GM18858 (cell line): Measurements from ENCODE around the gene ATP9A.
"Not testable (repeated sequence)": the region's sequence is repeated elsewhere in the genome, so short reads cannot be mapped to it uniquely, and the experiment has no call there.

Source experiments
- ATAC-seq: cut with Tn5 transposase; IDR thresholded peaks from one replicate; pipeline ENCODE4 v1.9.1; 2021; ENCODE audit not compliant: unreplicated experiment

Gene ATP9A

GRCh38 chr20:51583499-51583898, 184.7 kb downstream of the ATP9A start:
- no peak for ATAC-seq

DNA sequence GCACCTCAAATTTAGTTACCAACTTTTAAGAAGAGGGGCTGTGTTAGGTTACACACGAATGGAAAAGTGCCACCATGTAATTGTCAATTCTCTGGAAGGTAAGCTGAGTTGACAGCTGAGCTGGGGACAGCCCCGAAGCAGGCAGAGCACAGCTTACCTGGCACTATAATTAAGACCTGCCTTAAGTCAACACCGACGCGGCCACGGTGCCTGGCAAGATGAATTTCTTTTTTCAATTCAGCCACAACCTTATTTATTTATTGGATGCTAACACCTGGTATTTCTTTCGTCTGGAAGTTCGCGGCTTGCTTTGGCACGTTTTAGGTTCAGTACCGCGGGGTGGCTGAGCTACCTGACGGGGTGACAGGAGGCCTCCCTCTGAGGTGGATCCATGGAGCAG, 185.1 kb downstream of the ATP9A start:
- no peak for ATAC-seq

DNA sequence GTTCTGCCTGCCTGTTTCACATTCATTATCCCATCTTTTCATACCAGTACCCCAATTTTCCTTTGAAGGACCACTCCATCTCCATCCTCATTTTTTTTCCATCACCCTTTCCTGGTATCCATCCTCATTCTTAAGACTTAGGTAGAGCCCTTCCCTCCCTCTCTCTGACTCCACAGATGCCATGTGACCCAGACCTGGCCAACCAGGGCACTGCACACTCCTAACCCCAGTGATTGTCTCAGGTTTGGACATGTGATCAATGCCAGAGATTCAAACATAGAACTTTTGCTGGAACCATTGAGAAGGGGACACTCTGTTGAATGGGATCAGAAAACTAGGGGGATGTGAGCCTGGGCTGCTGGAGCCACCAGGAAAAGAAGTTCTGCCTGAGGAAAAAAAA, 186.6 kb downstream of the ATP9A start:
- no peak for ATAC-seq

DNA sequence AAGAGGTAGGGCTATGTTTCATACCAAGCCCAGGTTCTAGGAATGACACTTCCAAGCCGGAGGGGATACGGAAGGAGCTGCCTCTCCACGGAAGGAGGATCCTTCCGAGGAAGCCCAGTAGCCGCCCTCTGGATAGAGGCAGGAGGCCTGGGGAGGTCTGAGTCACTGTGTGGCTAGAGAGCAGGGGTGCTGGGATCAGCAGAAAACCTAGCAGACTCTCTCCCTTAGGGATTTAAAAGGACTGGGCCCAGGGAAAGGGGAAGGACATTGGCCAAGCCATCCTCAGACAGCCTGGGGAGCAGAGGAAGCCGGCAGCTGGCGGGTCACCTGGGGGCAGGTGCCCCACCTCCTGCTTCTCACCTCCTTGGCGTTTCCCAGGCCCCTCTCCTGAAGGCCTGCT, 189.1 kb downstream of the ATP9A start:
- ATAC-seq: no peak

DNA sequence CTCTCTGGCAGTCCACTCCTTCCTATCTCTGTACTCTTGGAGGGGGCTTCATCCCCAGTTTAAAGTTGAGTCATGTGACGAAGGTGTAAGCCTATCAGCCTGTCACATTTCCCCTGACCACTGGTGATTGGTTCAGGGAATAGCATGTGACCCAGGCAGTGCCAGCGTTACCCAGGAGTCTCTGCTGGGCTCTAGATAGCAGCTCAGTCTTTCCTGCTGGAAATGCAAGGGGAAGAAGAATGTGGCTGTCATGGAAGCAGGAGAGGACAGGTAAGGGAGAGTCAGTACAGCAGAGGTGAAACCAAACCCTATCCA, 190.1 kb downstream of the ATP9A start:
- ATAC-seq: no peak

DNA sequence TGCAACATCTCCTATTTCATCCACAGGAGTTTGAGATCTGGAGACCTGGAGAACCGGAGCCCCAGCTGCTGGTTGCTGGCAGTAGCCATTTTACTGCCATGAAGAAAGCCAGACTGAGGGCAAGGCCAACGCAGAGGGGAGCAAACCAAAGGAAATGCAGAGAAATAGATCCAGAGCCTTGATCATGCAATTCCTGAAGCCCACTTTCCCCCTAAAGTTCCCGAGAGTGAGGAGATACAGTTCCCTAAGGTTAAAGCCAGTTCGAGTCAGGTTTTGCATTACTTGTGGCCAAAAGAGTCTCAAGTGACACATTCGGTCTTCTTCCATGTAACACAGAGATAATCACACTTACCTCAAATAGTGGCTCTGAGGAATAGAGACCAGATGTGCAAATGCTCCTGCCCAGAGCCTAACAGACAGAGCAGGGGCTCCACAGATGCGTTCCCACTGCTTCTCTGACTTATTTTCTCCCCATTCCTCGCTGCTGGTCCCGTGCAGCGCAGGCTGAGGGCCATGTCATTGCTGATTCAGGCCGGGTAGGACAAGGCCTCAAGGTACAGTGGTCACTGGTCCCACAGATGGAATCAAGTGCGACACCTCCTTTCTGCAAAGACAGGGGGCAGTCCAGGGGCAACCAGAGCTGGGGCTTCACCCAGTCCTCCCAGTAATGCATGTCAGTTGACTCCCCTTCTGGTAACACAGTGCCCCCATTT, 190.6 kb downstream of the ATP9A start:
- ATAC-seq: no peak

DNA sequence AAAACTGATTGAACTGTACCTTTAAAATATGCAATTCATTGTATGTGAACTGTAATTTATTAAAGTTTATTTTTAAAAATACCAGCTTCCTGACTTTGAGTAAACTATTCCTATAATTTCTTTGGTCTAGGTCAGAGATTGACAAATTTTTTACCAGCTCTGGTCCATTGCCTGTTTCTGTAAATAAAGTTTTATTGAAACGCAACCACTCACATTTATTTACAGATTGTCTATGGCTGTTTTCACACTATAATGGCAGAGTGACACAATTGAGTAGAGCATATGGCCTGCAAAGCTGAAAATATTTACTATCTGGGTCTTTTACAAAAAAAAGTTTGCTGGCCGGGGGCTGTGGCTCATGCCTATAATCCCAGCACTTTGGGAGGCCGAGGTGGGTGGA, 192.7 kb downstream of the ATP9A start:
- ATAC-seq: no peak

- no peak for ATAC-seq
Measured at GRCh38 chr20:51574248-51575033, 193.7 kb downstream of the ATP9A start.

DNA sequence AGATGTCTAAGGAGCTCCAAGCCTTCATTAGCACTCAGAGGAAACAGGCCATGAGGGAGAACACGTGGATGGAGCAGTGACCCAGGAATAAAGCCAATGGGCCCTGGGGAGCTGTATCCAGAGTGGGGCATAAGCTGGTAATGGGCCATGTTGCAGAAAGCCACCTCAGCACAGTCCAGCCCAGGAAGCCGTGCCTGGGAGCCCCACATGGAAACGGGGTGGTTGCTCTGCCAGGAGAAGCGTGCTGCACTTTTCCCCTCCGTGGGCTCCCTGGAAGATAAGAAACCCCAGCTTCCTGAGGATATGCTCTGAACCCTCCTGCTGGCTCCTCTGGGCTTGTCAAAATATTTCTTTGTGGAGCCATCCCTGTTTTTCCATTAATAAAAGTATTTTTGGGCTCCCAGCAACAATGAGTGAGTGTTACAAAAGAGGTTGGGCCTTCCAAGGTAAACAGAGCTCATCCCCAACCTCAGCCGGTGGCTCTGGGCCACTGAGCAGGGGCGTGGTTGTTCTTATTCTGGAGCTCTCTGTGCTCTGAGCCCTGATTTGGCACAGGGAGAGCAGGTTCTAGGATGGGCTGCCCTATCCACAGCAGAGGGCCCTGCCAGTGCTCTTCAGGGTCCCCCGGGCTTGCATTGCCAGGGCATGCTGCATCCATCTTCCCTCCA, 194.5 kb downstream of the ATP9A start:
- no peak for ATAC-seq

GRCh38 chr20:51571460-51571794, 196.8 kb downstream of the ATP9A start:
- no peak for ATAC-seq

DNA sequence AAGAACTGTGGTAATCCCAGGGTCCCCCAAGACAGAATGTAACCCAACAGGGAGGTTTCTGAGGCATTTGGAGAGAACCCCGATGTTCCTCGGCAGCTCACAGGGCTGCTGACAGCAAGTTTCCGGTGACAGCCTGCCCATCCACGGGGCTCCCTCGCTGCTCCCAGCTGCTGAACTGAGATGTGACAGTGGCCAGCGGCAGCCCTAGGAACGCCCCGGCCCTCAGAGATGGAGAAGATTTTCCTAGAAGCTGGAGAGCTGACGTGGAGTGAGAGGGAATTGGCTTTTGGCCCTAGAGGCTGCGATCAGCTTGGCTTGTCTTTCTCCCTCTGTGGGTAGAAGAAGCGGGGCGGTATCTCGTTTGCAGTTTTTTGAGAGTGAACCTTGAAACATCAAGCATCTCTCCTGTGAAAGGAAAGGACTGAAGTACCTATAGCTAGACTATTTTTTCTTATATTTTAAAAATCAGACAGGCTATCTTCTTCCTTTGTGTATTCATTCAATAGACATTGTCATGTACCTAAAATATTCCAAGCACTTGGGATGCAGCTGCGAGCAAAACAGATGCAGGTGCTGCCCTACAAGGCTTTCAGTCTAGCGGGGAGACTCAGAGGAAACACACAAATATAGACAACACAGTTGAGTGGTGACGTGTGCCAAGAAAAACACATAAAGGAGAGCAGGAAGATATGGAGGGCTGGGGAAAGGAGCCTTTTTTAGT, 197.3 kb downstream of the ATP9A start:
- no peak for ATAC-seq

DNA sequence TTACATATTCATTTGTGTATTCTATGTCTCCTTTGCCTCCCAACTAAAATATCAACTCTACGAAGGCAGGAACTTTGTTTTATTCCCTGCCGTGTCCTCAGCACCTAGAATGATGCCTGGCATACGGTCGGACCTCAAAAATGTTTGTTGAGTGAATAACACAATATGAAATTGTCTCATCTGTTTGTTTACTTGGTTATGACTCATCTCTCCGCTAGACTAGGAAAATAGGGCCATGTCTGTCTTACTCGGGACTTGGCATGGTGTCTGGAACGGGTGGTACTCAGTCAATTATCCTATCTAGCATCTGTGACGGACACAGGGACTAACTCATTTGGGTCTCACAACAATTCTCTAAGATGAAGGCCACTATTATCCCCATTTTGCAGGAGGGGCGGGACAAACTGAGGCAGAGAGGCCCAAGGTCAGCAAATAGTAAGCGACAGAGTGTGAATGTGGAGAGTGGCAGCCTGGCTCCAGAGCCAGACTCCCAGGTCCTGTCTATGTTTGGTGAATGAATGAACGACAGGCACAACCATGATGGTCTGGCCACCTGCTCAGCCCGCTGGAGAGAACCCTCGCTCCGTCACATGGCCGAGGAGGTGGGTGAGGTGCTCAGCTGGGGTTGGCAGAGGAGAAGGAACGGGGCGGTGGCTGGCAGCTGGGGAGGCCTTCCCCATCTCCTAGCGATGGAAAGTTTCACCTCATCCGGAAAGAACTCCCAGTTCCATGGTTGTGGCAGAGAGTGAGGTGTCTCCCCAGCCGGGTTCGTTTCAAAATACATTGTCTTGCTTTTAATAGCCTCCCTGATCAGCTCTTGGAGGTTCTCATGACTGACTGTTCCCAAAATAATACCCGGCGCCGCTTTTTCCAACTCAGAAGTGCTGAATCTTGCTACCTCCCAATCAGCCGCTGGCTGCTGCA, 198.1 kb downstream of the ATP9A start:
- no peak for ATAC-seq

GRCh38 chr20:51568533-51568932, 199.7 kb downstream of the ATP9A start:
- not testable (repeated sequence) for ATAC-seq

DNA sequence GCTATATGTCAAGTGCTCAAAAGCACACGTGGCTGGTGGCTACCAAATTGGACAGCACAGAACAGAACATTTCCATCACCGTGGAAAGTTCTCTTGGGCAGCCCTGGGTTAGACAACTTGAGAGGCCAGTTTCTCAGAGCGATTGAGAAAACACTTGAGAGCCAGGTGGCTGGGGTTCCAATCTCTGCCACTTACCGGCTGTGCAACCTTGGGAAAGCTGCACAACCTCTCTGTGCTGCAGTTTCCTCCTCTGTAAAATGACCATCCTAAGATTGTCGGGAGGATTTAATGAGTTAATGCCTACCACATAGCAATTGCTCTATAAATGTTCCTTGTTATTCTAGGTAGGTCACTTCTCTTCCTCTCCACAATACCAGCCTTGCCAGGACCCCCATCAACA, 200.6 kb downstream of the ATP9A start:
- no peak for ATAC-seq

GRCh38 chr20:51566594-51566993, 201.6 kb downstream of the ATP9A start:
- no peak for ATAC-seq

- ATAC-seq: no peak
Measured at GRCh38 chr20:51565298-51566144, 202.7 kb downstream of the ATP9A start.

GRCh38 chr20:51563486-51564332, 204.5 kb downstream of the ATP9A start:
- ATAC-seq: no peak

GRCh38 chr20:51563174-51563485, 205.1 kb downstream of the ATP9A start:
- no peak for ATAC-seq
